Cardiac muscle cell (in vitro differentiated cells and primary cell): Measurements from ENCODE around the gene FGFBP3. TPM values are rescaled to one million over a fixed set of nuclear protein-coding genes. Genes with fewer than 3 reads are reported as not detected.

ENCODE experiments used
- DNase-seq, 2 donors: peaks; one replicate each; pipeline versions ENCODE4 v3.0.0 to v3.0.0-alpha.2; 2010 to 2017; ENCODE audit warnings: low read depth in 1 of 2, low spot score in 1 of 2
- H3K27ac ChIP-seq: fragments of 200-600 bp; sonication (generic); 2 replicates; pipeline ENCODE4 v1.5.1; 2016
- H3K27me3 ChIP-seq: fragments of 200-600 bp; sonication (generic); 2 replicates; pipeline ENCODE4 v1.6.0; 2016; ENCODE audit warnings: control low read depth
- H3K36me3 ChIP-seq: fragments of 200-600 bp; sonication (generic); 2 replicates; pipeline ENCODE4 v1.5.1; 2016; ENCODE audit warnings: control low read depth
- H3K4me1 ChIP-seq: fragments of 200-600 bp; sonication (generic); 2 replicates; pipeline ENCODE4 v1.8.1; 2017; ENCODE audit warnings: low read depth, mild to moderate bottlenecking, mixed run types
- H3K4me3 ChIP-seq: fragments of 200-600 bp; sonication (generic); 2 replicates; pipeline ENCODE4 v1.5.1; 2016; ENCODE audit warnings: mild to moderate bottlenecking
- H3K9me3 ChIP-seq: fragments of 200-600 bp; sonication (generic); 2 replicates; pipeline ENCODE4 v1.5.1; 2017; ENCODE audit warnings: low read depth, mild to moderate bottlenecking, control low read depth
- polyA plus RNA-seq: library from polyadenylated mRNA; unstranded; fragments of >200 nt; fragmentation: Nextera tagmentation; extraction: Ambion mirVana; gene quantifications from 2 replicates; pipeline ENCODE4 v1.2.1, GENCODE V29; 2016
- total RNA-seq: library from RNA; depleted of rRNA; stranded (reverse); fragments of >200 nt; gene quantifications from 2 replicates; pipeline ENCODE4 v1.2.3, GENCODE V29; 2016
- TF ChIP-seq, protein P1 (sequence below): IDR thresholded peaks from 2 replicates; pipeline ENCODE4 v1.5.1; 2012; ENCODE audit warnings: low read depth, mild to moderate bottlenecking, low read length

FGFBP3 gene
- total and polyA plus RNA-seq, 2 experiments from 2014 or later = 7.2 to 26.4 TPM

- no peak for DNase-seq
- Histone ChIP-seq H3K27me3 (no peaks in the 10 kb centered on the region), H3K4me1 (peaks cover 41% of the 10 kb centered on the region), H3K9me3 (no peaks in the 10 kb centered on the region), H3K36me3 (no peaks in the 10 kb centered on the region), H3K4me3 (peak overlapping the region; percentile 29), H3K27ac (peak overlapping the region; percentile 96)
- TF ChIP-seq, protein P1, sequence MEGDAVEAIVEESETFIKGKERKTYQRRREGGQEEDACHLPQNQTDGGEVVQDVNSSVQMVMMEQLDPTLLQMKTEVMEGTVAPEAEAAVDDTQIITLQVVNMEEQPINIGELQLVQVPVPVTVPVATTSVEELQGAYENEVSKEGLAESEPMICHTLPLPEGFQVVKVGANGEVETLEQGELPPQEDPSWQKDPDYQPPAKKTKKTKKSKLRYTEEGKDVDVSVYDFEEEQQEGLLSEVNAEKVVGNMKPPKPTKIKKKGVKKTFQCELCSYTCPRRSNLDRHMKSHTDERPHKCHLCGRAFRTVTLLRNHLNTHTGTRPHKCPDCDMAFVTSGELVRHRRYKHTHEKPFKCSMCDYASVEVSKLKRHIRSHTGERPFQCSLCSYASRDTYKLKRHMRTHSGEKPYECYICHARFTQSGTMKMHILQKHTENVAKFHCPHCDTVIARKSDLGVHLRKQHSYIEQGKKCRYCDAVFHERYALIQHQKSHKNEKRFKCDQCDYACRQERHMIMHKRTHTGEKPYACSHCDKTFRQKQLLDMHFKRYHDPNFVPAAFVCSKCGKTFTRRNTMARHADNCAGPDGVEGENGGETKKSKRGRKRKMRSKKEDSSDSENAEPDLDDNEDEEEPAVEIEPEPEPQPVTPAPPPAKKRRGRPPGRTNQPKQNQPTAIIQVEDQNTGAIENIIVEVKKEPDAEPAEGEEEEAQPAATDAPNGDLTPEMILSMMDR = no peak
These were observed 22.4 kb downstream of the FGFBP3 start for GRCh38 chr10:91886954-91887271.

GRCh38 chr10:91885362-91886079 is 23.8 kb downstream of the FGFBP3 start:
- Histone ChIP-seq H3K36me3 (no peaks in the 10 kb centered on the region), H3K9me3 (no peaks in the 10 kb centered on the region), H3K27me3 (no peaks in the 10 kb centered on the region), H3K4me3 (no peak overlapping the region), H3K4me1 (peaks cover 41% of the 10 kb centered on the region), H3K27ac (peak overlapping the region; percentile 70)
- no peak for DNase-seq
- TF ChIP-seq, protein P1 = no peak

DNA sequence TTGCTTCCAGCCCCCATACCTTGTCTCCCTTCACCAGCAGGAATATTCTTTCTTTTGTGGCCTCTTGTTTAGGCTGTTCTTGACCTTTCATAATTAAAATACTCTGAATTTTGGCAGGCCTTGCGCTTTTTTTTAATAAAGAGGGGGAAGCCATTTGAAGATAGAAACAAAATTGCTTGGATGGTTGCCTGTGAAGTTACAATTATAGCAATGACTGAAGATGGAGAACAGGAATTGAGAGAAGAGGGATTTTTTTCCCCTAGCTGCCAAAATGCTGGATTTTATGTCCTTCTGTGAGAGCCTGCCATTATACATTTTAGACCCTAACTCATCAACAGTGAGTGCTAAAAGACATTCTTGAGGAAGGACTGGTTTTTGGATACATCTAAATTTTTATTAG is 24.8 kb downstream of the FGFBP3 start:
- Histone ChIP-seq H3K27ac (peak overlapping the region; percentile 70), H3K4me3 (no peak overlapping the region), H3K36me3 (no peaks in the 10 kb centered on the region), H3K9me3 (no peaks in the 10 kb centered on the region), H3K27me3 (no peaks in the 10 kb centered on the region), H3K4me1 (peaks cover 41% of the 10 kb centered on the region)
- TF ChIP-seq, protein P1 = no peak
- DNase-seq = no peak

- Histone ChIP-seq H3K27ac (peak overlapping the region; percentile 70), H3K9me3 (no peaks in the 10 kb centered on the region), H3K27me3 (no peaks in the 10 kb centered on the region), H3K4me3 (no peak overlapping the region), H3K36me3 (no peaks in the 10 kb centered on the region), H3K4me1 (peaks cover 41% of the 10 kb centered on the region)
- TF ChIP-seq, protein P1 = no peak
- peak; percentile 48 to 82 for DNase-seq
These were observed 25.5 kb downstream of the FGFBP3 start for GRCh38 chr10:91883549-91884444.

DNA sequence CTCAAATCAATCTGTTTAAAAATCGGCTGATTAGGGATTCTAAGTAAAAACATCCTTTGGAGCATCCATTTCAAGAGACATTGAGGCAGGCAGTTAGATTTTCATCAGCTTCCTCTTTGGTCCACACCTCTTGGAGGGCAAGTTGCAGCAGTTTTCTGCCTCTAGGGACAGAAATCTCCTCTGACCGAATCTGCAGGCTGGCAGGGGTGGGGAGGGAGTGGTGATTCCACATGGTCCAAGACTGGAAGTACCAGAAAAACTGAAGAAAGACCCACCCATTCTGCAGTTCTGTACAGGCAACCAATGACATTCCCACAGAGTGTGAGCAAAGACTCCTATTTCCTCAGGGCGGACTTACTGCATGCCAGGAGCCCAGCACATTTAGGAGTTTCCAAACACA is 29.0 kb downstream of the FGFBP3 start:
- no peak for DNase-seq
- Histone ChIP-seq H3K4me1 (peaks cover 24% of the 10 kb centered on the region), H3K9me3 (no peaks in the 10 kb centered on the region), H3K36me3 (no peaks in the 10 kb centered on the region), H3K4me3 (no peak overlapping the region), H3K27ac (no peak overlapping the region), H3K27me3 (no peaks in the 10 kb centered on the region)
- TF ChIP-seq, protein P1 = no peak
